Stimulated activated CD4-positive, alpha-beta T cell treated with anti-CD3 and anti-CD28 coated beads, Interleukin-1b, Interleukin-23, amount 100 ng/mL, for 1 hour (primary cell): ENCODE results near the gene PTPRN2.

Source experiments
- DNase-seq, 2 donors: peaks; one replicate each; pipeline ENCODE4 v3.0.0-alpha.2; 2020; ENCODE audit warnings: low read depth in 2 of 2

Gene PTPRN2

DNA sequence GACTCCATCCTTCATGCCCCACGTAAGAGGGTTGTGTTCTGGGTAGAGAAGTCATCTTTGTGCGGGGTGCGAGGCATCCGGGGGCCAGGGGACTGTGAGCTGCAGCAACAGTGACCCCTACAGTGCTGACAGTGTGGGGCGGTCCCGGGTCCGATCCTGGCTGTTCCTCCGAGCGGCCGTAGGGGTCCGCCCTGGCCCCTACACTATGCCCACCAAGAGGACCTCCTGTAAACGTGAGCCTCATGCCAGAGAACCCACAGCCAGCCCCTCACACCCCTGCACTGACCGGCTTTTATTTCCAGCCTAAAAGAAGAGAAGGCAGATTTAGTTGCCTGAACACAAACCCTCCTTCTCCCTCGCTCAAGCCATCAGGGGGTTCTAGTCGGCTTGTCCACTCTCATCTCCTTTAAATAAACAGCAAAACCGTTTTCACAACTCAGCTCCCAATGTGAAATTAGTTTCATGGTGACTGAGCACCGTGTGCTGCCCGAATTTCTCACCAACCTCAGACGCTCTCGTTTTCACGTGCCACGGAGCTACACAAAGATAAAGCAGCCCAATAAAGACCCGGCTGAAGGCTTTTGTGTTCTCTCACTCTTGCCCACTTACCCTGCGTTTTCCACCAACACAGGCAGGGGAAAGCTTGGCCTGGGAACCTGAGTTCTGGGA is 588.6 kb downstream of the PTPRN2 start:
- DNase-seq = no peak

DNA sequence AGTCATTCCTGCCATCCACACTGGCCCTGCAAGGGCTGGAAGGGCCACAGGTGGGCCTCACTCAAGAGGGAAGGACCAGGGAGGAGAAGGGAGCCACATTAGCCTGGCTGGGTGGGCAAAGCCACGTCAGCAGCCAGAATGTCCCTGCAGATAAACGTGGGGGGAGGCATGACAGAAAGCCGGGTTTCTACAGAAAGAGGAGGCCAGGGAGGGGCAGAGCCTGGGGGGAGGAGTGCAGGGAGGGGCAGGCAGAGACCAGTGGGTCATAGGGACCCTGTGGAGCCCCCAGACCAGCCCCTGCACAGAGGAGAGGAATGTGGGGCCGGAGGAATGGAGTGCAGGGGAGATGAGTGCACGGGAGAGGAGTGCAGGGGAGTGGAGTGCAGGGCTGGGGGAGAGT is 590.2 kb downstream of the PTPRN2 start:
- DNase-seq = no peak

GRCh38 chr7:157997080-157997440 is 590.6 kb downstream of the PTPRN2 start:
- DNase-seq = no peak

DNA sequence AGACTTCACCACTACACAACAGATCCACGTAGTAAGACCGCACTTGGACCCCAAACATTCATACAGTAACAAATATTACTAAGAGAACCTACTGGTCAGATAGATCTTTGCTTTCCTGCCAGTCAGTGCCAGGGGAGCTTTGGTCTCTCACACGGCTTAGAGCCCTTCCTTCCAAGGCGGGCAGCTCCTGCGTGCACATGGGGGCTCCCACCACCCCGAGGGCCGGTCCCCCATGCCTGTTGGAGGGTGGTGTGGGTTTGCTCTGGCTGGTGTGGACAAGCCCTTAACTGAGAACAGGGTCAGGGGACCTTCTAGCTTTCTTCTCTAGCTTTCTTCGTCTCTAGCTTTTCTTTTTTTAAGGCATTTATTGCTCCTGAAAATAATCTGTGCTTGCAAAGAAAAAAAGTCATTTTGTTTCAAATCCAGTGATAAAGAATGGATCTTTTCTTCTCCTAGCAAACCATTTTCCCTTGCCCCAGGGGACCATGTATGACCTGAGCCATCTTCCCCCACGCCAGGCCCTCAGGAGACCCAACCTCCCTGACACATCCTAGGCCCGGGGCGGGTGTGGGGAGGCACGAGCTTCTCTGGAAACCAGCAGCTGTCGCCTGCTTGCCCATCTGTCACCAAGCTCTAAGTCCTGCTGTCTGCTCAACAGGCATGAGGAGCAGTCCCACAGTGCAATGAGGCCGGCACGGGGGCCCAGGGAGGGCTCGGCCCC is 591.1 kb downstream of the PTPRN2 start:
- DNase-seq = no peak

- no peak for DNase-seq
Observed at GRCh38 chr7:157995815-157996214, 591.8 kb downstream of the PTPRN2 start.

DNA sequence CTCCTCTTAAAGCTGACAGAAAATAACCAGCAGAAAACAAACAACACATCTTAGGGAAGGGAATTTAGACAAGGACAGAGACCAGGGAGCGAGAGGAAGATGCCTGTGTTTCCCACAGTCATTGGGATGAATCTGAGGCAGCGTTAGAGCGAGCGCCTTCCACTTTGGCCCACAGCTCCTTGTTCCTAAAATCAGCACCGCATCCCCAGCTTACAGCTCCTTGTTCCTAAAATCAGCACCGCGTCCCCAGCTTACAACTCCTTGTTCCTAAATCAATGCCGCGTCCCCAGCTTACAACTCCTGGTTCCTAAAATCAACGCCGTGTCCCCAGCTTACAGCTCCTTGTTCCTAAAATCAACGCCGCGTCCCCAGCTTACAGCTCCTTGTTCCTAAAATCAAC is 593.3 kb downstream of the PTPRN2 start:
- no peak for DNase-seq

DNA sequence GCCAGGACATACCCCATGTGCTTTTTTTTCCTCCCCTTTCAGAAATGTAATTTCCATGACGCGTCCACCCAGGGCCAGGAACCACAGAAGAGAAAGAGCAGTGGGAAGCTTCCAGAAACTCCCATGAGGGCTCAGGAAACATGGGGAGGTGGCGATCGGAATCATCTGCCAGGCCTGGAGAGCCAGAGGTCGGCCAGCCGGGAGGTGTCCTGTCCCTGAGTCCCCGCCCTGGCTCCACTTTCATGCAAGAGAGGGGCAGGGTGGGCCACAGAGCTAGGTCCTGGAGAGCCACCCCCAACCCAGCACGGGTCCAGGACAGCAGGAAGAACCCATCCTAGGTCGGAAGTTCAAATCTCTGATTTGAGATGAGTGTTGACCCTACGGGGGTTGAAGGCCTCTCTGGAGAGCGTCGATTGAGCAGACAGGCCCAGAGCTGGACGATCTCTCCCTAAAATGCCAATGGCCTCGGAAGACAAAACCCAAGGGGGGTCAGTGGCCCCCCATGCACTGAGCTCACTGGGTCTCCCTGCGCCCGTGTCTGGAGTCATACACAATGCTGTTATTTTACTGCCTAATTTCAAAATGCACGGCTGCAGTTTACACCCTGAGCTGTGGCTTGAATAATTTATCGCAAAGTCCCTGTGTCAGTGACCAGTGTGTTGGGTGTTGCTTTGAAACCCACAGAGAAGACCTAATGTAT is 594.1 kb downstream of the PTPRN2 start:
- DNase-seq = no peak

- DNase-seq = no peak
Observed at GRCh38 chr7:157992511-157993160, 595.0 kb downstream of the PTPRN2 start.

- no peak for DNase-seq
Observed at GRCh38 chr7:157991761-157992160, 595.9 kb downstream of the PTPRN2 start.

DNA sequence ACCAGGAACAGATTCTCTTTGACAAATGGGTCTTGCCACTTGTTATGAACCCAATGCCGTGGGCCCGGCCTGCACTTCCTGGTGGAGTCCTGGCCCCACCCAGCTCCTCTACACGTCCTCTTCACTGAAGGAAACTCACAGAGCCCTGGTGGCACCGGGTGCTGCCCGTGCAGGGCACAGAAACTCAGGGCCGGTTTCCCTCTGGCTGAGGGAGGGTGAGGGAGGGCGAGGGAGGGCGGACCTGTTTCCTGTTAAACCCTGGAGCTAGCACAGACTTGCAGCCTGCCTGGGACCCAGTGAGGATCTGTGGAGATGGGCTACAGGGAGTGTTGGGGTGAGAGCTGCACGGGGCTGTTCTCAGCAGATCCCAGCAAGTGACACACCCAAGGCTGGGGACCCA is 596.3 kb downstream of the PTPRN2 start:
- DNase-seq = no peak

- DNase-seq = no peak
Observed at GRCh38 chr7:157990881-157991250, 596.8 kb downstream of the PTPRN2 start.

DNA sequence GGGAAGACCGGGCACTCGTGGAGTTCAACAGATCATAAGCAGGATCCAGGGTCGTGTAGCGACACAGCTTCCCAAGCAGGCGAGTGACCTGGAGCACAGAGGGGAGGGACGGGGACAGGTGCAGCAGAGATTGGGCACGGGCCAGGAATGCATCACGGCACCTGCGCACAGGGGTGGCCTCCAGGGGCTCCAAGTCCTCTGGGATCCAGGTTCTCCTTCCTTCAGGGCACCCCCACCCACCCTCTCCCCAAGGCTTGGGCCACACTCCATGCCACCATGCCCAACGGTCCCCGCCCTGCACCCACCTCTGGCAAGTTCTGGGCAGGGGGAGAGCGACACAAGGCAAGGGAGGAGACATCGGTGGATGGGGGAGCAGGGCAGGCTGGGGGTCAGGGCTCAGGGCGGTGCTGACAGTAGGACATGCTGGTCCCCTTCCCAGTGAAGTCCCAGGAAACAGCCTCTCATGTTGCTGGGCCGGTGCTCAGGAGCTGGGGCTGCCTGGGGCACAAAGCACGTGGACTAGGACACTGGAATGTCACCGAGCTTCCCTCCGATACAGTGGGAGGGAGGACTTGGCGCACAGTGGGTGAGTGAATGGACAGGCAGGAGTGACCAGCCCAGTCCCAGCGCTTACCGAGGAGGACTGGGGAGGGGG is 597.3 kb downstream of the PTPRN2 start:
- DNase-seq = no peak

- DNase-seq = no peak
Observed at GRCh38 chr7:157989589-157989988, 598.0 kb downstream of the PTPRN2 start.

DNA sequence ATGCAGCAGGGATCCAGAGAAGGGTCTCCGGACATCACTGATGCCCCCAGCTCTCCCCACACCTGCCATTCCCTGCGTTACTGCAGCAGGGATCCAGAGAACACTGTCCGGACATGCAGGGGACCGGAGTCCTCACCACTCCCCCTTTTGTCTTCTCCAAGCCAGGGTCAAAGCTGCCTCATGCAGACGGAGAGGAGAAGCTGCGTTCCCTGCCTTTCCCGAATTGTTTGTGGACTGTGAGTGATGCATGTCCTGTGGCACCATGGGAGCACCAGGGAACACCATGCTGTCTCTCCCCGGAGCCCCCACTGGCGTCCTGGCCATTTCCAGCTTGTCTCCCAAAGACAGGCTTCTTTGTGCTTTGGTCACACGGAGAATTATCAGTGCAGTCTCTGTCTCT is 599.7 kb downstream of the PTPRN2 start:
- no peak for DNase-seq

DNA sequence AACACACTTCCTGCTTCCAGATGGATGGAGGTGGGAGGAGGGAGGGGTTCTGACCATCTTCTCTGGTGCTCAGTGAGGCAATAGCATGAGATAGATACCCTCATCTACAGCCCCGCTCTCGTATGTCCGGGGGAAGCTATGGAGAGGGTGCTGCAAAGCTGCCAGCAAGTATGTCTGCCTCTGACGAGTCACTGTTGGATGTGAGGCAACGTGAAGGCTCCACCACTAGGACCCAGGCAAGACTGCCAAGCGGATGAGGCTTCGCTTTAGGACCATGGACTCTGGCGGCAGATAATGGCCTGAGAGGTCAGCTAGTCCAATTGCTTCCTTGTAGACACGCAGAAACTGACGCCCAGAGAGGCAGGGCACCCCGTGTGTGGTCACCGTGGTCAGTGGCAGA is 601.6 kb downstream of the PTPRN2 start:
- DNase-seq = no peak

DNA sequence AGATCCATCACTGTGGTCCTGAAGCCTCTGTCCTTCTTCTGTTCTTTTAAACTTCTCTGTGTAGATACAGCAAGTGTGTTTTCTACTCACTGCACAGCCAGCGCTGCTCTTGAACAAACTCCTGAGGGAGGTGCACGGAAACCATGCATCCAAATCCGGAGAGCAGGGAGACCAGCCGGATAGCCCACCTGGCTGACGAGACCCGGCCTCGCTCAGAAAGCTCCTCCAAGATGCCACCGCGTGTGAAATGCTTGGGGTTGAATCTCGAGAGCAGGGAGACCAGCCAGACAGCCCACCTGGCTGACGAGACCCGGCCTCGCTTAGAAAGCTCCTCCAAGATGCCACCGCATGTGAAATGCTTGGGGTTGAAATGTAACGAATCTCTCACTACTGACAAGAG is 602.0 kb downstream of the PTPRN2 start:
- DNase-seq = no peak

GRCh38 chr7:157984423-157985163 is 603.0 kb downstream of the PTPRN2 start:
- DNase-seq = no peak

DNA sequence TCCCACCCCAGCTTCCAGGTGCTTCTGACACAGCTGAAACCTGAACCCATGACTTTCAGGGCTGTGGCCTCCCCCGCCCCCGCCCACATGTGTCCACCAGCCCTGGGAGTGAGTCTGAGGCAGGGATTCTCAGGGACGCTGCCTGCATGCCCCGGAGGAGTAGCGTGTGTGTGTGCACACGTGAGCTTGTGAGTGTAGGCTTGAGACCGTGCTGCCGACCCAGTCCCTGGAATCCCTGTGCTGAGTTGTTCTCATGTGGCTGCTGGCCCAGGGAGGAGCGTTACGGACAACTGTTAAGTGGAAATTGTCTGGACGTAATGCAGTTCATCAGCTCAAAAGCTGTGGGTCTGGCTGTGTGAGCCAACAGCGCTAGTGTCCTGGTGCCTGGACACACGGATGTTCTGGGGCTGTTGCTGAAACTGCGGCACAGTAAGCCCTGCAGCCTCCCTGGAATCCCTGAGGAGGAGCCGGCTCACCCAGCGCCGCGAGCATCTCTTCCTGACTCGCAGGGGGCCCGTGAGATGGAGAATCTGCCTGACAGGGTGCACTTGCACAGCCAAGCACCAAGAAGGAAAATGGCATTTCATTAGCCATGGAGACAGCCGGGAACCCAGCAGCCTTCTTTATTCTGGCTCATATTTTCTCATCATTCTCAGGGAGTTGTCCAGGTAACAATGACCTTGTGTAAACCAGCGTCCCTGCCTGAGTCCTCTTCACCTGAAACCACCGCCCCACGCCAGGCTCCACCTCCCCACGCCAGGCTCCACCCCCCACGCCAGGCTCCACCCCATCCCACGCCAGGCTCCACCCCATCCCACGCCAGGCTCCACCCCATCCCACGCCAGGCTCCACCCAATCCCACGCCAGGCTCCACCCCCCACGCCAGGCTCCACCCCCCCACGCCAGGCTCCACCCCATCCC is 603.9 kb downstream of the PTPRN2 start:
- DNase-seq = no peak

- DNase-seq = no peak
Observed at GRCh38 chr7:157981778-157982177, 605.8 kb downstream of the PTPRN2 start.

DNA sequence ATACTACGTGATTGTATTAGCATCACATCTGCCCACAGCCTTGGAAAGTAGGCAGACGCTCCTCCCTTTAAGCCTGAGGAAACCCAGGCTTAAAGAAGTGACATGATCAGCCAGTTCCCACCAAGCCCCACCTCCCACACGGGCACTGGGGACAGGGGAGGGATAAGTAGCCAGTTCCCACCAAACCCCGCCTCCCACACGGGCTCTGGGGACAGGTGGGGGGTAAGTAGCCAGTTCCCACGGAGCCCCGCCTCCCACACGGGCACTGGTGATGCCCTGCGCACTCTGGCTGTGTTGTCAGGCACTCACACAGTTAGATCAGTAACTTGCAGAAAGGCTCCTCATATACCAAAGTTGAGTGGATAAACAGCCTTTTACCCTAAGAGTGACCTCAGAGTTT is 606.8 kb downstream of the PTPRN2 start:
- no peak for DNase-seq
